GM19468 (cell line): ENCODE results near the gene CCM2L.

ENCODE experiments used
- ATAC-seq: cut with Tn5 transposase; IDR thresholded peaks from one replicate; pipeline ENCODE4 v1.9.1; 2021; ENCODE audit warnings: mild to moderate bottlenecking, moderate library complexity, moderate number of reproducible peaks; ENCODE audit not compliant: unreplicated experiment; ENCODE audit errors: extremely low read depth

The CCM2L gene

GRCh38 chr20:32052090-32052777 is 42.0 kb downstream of the CCM2L start, which contains the start of gene HCK:
Gene HCK, plus strand, starts transcription at chr20:32052242.
- no peak for ATAC-seq

GRCh38 chr20:32052778-32053362 is 42.6 kb downstream of the CCM2L start:
- ATAC-seq: no peak

- ATAC-seq: no peak
These were observed 43.4 kb downstream of the CCM2L start for GRCh38 chr20:32053648-32054047.

- ATAC-seq: no peak
These were observed 46.7 kb downstream of the CCM2L start for GRCh38 chr20:32056708-32057483.

GRCh38 chr20:32057656-32058184 is 47.5 kb downstream of the CCM2L start:
- ATAC-seq: no peak

- ATAC-seq: no peak
These were observed 49.0 kb downstream of the CCM2L start for GRCh38 chr20:32059189-32059588.

- no peak for ATAC-seq
These were observed 52.5 kb downstream of the CCM2L start for GRCh38 chr20:32062776-32063170.

- no peak for ATAC-seq
These were observed 53.5 kb downstream of the CCM2L start for GRCh38 chr20:32063695-32064094.

GRCh38 chr20:32064667-32065066 is 54.4 kb downstream of the CCM2L start:
- no peak for ATAC-seq

GRCh38 chr20:32067234-32067821 is 57.1 kb downstream of the CCM2L start:
- ATAC-seq: no peak

GRCh38 chr20:32068174-32068573 is 57.9 kb downstream of the CCM2L start:
- ATAC-seq: no peak

- no peak for ATAC-seq
These were observed 59.5 kb downstream of the CCM2L start for GRCh38 chr20:32069711-32070110.

- ATAC-seq: no peak
These were observed 60.0 kb downstream of the CCM2L start for GRCh38 chr20:32070282-32070681.

GRCh38 chr20:32070690-32071213 is 60.5 kb downstream of the CCM2L start:
- ATAC-seq: no peak

- no peak for ATAC-seq
These were observed 61.3 kb downstream of the CCM2L start for GRCh38 chr20:32071395-32072167.

GRCh38 chr20:32072168-32072750 is 62.0 kb downstream of the CCM2L start:
- no peak for ATAC-seq

GRCh38 chr20:32075534-32075933 is 65.3 kb downstream of the CCM2L start:
- ATAC-seq: no peak

GRCh38 chr20:32077190-32077589 is 67.0 kb downstream of the CCM2L start:
- ATAC-seq: no peak

GRCh38 chr20:32078322-32078721 is 68.1 kb downstream of the CCM2L start:
- no peak for ATAC-seq
